GM19240 (cell line): ENCODE results near the gene CIAPIN1.

Source experiments
- DNase-seq: peaks from one replicate; pipeline ENCODE4 v3.0.0; 2011; ENCODE audit warnings: low spot score; ENCODE audit not compliant: insufficient read length

CIAPIN1 gene

DNA sequence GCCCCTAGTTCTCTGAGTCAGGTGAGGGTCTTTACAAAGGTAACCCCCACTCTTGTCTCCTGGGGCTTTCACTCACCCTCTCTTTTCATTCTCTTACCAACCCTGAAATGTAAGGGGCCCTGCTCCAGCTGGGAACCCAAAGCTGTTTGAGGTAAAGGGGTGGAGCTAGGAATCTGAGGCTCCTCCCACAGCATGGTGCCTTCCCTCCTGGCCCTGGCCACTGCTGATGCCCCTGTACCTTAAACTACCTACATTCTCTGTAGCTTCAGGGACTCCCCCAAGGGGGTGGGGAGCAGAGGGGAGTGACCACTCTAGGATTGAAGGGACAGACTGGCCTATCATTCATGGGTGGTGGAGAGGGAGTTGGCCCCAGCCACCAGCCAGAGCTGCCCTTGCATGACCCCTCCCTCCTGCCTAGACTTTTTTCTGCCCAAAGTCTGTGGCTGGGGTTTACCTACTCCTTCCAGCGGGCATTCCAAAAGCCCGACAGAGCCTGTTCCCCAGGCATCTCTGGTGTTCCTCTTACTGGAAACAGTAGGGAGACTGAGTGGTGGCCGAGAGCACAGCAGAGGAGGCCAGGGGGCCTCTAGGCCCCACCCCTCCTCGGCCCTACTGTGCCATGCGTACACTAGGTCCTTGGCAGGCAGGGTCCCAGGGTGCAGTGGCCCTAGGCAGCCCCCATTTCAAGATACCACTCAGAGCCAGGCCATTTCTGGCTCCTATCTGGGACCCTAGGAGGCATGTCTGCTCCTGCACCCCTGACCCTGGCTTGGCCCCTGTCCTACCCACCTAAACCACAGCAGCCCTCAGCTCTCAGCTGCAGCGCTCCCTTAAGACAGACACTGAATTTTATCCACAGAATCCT, 29.6 kb upstream of the CIAPIN1 start:
- no peak for DNase-seq

DNA sequence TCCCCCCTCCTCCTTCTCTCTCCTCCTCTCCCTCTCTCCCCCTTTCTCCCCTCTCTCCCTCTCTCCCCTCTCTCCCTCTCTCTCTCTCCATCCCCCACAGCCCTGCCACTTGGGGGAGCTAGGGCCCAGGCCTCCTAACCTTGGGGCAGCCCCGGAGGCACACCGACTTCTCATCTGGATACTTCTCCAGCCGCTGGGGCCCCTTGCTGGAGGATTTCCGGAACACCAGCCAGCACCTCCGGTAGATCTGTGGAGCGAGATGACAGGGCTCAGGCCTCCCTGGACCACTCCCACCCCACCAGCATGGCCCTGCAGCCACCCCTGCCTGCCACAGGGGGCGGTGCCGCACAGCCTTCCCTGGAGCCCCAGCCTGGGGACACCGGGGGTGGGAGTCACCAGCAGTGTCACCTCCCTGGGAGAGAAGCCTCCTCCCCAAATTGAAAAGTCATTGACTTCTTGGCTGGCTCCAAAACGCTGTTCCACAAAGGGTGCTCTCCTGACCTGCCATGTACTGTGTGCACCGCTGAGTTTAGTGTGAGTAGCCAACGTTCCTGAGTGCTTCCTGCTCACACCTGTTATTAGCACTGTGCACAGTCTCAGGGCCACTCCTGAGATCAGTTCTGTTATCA, 28.6 kb upstream of the CIAPIN1 start:
- DNase-seq, result peak; percentile 88

DNA sequence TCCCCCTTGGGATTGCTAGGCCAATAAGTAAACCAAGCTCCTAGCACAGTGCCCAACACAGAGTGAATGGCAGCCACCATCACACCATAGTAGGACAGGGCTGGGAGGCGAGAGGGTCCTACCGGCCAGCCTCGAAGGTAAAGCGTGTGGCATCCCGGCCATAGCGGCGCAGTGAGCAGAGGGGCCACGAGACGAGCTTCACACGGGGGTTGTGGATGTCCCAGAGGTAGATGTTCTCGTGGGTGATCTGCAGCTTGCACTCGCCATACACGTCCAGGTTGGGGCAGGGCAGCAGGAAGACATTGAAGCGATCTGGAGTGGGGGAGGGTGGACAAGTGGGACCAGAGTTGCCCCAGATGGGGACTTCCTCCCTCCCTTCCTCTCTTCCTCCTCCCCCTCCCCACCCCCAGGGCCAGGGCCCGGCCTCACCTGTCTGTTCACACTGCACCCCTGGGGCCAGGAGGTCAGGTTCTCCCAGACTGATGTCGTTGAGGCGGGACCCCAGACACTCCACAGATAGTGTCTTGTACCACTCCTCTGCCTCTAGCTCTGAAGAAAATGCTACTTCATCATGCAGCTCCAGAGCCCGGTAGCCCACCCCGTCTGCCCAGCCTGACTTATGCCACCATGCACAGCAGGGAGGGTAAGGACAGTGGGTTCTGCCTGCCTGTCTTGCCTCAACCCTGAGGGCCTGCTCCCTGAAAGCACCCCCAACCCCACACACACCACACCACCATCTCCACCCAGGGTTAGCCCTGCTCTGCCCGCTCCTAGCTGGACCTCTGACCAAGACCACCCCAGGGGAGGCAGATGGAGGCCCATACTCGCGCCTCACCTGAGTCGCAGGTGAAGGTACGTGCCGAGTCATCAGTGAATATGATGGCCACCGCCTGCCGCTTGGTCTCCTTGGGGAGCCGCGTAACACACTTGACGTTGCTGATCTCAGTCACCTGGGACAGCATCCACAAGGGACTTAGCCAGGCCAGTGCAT, 27.8 kb upstream of the CIAPIN1 start:
- no peak for DNase-seq

DNA sequence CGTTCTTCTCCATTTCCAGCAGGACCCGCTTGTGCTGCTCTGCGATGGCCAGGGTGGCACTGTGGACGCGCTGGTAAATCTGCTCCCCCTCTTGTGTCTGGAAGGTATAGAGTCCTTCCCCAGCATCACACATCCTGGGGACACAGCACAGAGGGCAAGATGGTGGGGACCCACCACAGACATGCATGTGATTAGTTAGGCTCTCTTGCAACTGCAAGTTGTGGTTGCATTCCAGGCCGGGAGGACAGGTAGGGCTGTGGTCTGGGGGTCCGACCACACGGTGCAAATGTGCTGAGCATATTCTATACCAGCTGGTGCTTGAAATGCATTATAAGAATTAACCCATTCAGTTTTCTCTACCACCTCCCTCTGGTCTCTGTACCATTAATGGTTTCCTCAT, 26.7 kb upstream of the CIAPIN1 start:
- DNase-seq, result no peak

DNA sequence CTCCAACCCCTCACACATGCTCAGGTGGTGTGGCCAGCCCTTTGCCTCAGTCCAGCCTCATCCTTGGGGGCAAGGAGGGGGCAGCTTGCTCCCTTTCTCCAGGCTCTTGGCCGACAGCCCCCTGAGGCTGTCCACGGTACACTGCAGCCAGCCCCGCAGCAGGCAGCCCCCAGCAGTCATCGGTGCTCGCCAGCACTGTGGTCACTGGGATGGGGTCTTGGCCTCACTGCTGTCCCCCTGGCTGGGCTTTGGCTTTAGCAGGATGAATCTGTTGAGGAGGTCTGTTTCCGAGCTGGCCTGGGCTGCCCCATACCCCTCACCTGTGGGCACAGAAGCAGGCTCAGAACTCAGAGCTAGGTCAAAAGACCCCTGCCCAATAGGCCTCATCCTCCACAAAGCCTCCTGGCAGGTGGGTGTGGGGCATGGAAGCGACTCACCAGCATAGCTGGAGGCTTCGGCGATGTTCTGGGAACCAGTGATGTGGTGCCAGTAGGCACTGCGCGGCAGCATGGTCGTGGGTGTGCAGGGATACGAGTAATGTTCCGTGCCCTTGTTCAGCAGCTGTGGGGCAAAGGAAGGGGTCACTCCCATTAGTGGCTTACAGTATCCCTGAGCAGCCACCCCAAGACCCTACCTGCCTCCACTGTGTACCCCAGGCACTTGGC, 26.1 kb upstream of the CIAPIN1 start:
- no peak for DNase-seq

GRCh38 chr16:57472665-57473060, 25.5 kb upstream of the CIAPIN1 start:
- no peak for DNase-seq

DNA sequence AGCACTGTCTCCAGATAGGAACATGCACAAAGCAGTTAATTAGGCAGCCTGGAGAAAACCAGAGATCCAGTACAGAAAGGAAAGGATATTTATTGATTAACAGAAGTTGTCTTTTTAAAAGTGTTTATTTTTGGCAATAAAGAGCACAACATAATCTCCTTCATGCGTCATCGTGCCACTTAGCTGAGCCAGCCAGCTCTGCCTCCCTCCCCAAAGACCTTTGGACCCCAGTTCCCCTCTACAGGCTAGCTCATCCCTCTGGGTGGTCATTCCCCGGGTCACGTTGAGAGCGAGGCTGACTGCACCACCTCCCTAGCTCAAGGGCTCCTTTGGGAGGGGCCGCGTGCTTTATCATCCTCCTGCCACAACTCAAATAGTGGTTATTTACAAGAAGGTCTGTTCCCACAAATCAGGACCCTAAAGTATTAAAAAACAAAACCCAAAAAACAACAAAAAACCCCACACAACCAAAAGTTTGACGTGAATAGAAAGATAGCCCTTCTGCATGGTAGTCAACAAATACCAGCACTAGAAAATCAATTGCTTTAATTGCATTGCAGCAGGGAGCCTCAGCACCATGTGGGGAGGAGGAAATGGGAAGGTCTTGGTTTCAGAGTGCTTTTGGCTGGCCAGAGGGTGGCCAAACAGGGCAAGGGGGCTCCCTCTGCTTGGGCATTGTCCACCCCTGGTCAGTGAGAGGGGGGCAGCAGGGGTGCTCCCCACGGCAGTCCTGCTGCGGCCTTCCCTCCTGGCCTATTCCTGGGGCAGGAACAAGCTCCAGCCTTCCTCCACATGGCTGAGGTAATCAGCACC, 24.9 kb upstream of the CIAPIN1 start:
- no peak for DNase-seq

DNA sequence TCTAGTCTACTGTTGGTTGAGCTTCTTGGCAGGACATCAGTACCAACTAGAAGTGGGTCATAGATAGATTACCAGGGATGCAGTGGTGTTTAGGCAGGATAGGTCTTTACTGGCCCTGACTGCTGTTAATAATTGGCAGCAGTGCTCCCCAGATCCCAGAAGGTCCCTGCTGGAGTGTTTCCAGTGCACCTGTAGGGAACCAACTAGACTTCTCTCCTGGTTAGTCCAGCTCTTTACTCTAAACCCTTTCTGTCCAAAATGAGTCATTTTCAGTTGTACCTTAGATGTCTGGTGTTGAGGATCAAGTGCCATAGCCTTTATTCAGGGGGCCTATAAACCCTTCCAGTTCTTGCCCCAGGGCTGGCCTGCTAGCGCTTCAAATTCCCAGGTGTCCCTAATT, 24.0 kb upstream of the CIAPIN1 start:
- DNase-seq, result no peak

GRCh38 chr16:57470711-57471110, 23.5 kb upstream of the CIAPIN1 start:
- DNase-seq, result no peak

GRCh38 chr16:57469917-57470470, 22.8 kb upstream of the CIAPIN1 start:
- DNase-seq, result no peak

DNA sequence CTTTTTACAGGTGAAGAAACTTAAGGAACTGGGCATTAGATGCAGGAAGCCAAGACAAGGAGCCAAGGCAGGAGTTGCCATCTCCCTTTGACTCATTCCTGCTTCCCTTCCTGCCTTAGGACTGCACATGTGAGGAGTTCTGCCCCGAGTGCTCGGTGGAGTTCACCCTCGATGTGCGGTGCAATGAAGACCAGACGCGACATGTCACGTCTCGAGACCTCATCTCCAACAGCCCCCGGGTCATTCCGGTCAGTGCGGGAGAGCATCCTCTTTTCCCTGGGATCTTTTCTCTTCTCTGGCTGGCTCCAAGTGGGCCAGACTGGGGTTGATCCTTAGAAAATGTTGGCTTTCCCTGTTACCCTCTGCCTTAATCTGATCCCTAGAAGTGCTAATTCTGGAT, 21.9 kb upstream of the CIAPIN1 start:
- DNase-seq, result no peak

GRCh38 chr16:57468346-57468745, 21.2 kb upstream of the CIAPIN1 start:
- no peak for DNase-seq

GRCh38 chr16:57464523-57464922, 17.3 kb upstream of the CIAPIN1 start:
- no peak for DNase-seq

GRCh38 chr16:57462978-57463362, 15.8 kb upstream of the CIAPIN1 start:
- no peak for DNase-seq

DNA sequence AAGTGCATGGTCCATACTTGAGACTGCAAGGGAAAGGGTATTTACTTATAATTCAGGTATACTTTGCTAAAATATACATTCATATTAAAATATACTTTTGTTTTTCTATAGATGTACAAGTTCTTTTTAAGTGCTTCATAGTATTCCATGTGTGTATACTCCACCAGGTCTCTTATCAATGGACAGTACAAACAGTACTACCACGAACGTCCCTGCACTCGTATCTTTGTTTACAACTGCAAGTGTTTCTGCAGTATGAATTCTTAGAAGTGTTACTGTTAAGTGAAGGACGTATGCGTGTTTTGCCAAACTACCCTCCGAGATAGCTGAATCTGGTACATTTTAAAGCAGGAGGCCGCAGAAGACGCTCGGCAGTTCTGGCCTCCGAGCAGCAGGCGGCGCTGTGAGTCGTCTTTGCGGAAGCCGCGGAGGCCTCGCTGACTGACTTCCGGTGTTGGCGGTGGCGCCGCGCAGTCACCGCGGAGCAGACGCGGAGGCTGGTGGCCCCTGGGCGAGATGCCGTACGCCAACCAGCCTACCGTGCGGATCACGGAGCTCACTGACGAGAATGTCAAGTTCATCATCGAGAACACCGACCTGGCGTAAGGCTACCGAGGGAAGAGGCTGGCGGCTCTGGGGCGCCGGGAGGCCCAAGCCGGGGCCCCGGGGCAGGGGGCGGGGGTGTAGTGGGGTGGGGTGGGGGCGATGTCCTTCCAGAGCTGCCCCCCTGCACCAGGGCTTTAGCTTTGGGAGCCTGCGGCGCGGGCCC, 15.2 kb upstream of the CIAPIN1 start, which contains the start of gene POLR2C:
Gene POLR2C (plus strand): TSS at position 471 of the 769 bp plus-strand sequence. CDS start 46 bp downstream, at position 517.
- DNase-seq, result peak; percentile 89

DNA sequence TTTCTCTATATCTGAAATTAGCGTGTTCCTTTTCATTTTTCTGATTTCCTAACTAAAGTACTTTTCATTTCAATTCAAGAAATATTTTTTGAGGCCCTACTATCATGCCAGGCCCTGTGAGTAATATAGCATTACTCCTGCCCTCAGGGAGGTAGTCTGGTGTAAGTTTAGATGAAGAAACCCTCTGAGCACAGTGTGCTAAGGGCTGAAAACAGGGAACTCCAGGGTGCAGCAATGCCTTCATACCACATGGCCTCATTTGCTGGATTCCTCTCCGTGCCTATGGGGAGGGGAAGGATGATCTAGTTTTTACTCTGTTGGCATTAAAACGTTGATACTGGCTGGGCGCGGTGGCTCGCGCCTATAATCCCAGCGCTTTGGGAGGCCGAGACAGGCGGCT, 4.8 kb upstream of the CIAPIN1 start:
- DNase-seq, result no peak

DNA sequence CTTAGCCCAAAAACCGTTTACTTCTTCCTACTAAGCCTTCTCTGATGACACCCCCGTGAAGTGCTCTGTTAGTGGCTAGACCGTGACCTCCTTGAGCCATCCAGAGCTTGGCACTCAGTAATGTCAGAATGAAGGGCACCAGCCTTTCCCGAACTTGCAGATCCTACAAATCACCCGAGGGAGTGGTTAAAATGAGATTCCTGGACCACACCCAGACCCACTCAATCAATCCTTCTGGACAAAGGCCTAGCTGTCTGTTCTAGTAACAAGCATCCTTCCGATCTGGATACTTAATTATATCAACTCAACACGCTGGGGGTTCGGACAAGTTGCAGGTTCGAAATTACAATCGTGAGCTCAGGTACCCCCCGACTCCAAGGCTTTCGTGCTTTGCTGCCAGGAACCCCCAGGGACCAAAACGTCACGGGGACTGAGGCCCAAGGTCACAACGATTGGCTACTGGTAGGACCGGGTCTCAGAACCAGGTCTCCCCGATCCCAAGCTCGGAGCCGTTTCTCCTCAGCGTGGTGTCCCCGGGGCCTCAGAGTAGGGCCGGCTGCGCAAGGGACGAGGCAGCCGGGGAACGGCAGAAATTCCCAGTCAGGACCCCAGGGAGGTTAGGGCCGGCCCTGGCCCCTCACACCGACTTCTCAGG, 527 bp downstream of the CIAPIN1 start:
- DNase-seq, result peak; percentile 35

GRCh38 chr16:57445510-57445909, 1.7 kb downstream of the CIAPIN1 start:
- no peak for DNase-seq

- no peak for DNase-seq
Measured at GRCh38 chr16:57444711-57445110, 2.5 kb downstream of the CIAPIN1 start.
